Astrocyte (in vitro differentiated cells and primary cell): ENCODE measurements around the gene CPNE2. TPM values are rescaled to one million over a fixed set of nuclear protein-coding genes. Genes with fewer than 3 reads are reported as not detected.
"Not testable (repeated sequence)": the region's sequence is repeated elsewhere in the genome, so short reads cannot be mapped to it uniquely, and the experiment has no call there.

Experiments
- DNase-seq: peaks from one replicate; pipeline ENCODE4 v3.0.0-alpha.2; 2010; ENCODE audit warnings: low read depth
- FAIRE-seq: peaks from 2 replicates; lab custom pipeline; 2011; peaks lifted over from hg19 to GRCh38; lab: Jason Lieb, UNC
- H2AFZ ChIP-seq: 2 replicates; pipeline ENCODE4 v1.6.0; 2012; ENCODE audit warnings: low read depth, low read length, inconsistent platforms
- H3K27ac ChIP-seq: 2 replicates; pipeline ENCODE4 v1.5.1; 2011; ENCODE audit warnings: low read depth, low read length, inconsistent platforms
- H3K27me3 ChIP-seq: 2 replicates; pipeline ENCODE4 v1.6.0; 2011; ENCODE audit warnings: low read length, inconsistent platforms; ENCODE audit not compliant: insufficient read depth
- H3K36me3 ChIP-seq: 2 replicates; pipeline ENCODE4 v1.5.1; 2011; ENCODE audit warnings: low read length, inconsistent platforms; ENCODE audit not compliant: insufficient read depth
- H3K4me1 ChIP-seq: 2 replicates; pipeline ENCODE4 v1.5.1; 2011; ENCODE audit warnings: low read length, inconsistent platforms; ENCODE audit not compliant: insufficient read depth
- H3K4me2 ChIP-seq: 2 replicates; pipeline ENCODE4 v1.6.0; 2012; ENCODE audit warnings: low read length, inconsistent platforms
- H3K4me3 ChIP-seq: 2 replicates; pipeline ENCODE4 v1.5.1; 2011; ENCODE audit warnings: low read depth, mild to moderate bottlenecking, low read length, inconsistent platforms; ENCODE audit not compliant: insufficient read depth
- H3K79me2 ChIP-seq: 2 replicates; pipeline ENCODE4 v1.6.0; 2012; ENCODE audit warnings: mild to moderate bottlenecking, low read length, inconsistent platforms; ENCODE audit not compliant: insufficient read depth
- H3K9ac ChIP-seq: 2 replicates; pipeline ENCODE4 v1.6.0; 2012; ENCODE audit warnings: mild to moderate bottlenecking, low read length, inconsistent platforms
- H3K9me3 ChIP-seq: 2 replicates; pipeline ENCODE4 v1.5.1; 2012; ENCODE audit warnings: low read depth, mild to moderate bottlenecking, low read length, inconsistent platforms; ENCODE audit not compliant: insufficient read depth
- H4K20me1 ChIP-seq: 2 replicates; pipeline ENCODE4 v1.6.0; 2012; ENCODE audit warnings: low read length, inconsistent platforms; ENCODE audit not compliant: insufficient read depth
- H3K27ac Mint-ChIP-seq: one replicate; pipeline ENCODE4 v1.8.0; 2021; ENCODE audit warnings: mild to moderate bottlenecking, mixed read lengths; ENCODE audit not compliant: unreplicated experiment
- H3K27me3 Mint-ChIP-seq: one replicate; pipeline ENCODE4 v1.8.0; 2021; ENCODE audit warnings: low read depth, mixed read lengths; ENCODE audit not compliant: unreplicated experiment
- H3K36me3 Mint-ChIP-seq: one replicate; pipeline ENCODE4 v1.8.0; 2021; ENCODE audit warnings: low read depth, mixed read lengths; ENCODE audit not compliant: unreplicated experiment
- H3K4me1 Mint-ChIP-seq: one replicate; pipeline ENCODE4 v1.8.0; 2021; ENCODE audit warnings: low read depth, mixed read lengths; ENCODE audit not compliant: unreplicated experiment
- H3K4me3 Mint-ChIP-seq: one replicate; pipeline ENCODE4 v1.8.0; 2021; ENCODE audit warnings: mild to moderate bottlenecking, moderate library complexity, mixed read lengths; ENCODE audit not compliant: unreplicated experiment
- H3K9me3 Mint-ChIP-seq: one replicate; pipeline ENCODE4 v1.8.0; 2021; ENCODE audit warnings: mild to moderate bottlenecking, mixed read lengths; ENCODE audit not compliant: unreplicated experiment
- EZH2 ChIP-seq: IDR thresholded peaks from 2 replicates; pipeline ENCODE4 v1.6.1; 2012; ENCODE audit warnings: mild to moderate bottlenecking, low read length, inconsistent platforms; ENCODE audit not compliant: insufficient read depth
- total RNA-seq: library from RNA; stranded (reverse); gene quantifications from 2 replicates; pipeline ENCODE4 v1.2.1, GENCODE V29; 2021
- TF ChIP-seq, protein P1 (sequence below): IDR thresholded peaks from 2 replicates; pipeline ENCODE4 v1.5.1; 2011; ENCODE audit warnings: low read depth, mild to moderate bottlenecking, inconsistent platforms, low read length, moderate library complexity; ENCODE audit not compliant: insufficient read depth

Gene CPNE2
- total RNA-seq, 1 donor from 2014 or later: 19.3 TPM

GRCh38 chr16:57069635-57070370 is 22.6 kb upstream of the CPNE2 start:
- FAIRE-seq (no peak), DNase-seq (no peak)
- Histone ChIP-seq H3K9me3 (no peaks in the 10 kb centered on the region), H3K4me3 (no peak overlapping the region), H3K79me2 (no peaks in the 10 kb centered on the region), H3K27ac (no peak overlapping the region), H3K36me3 (no peaks in the 10 kb centered on the region), H3K4me1 (peaks cover 5% of the 10 kb centered on the region), H3K27me3 (no peaks in the 10 kb centered on the region), H3K9ac (no peak overlapping the region), H4K20me1 (no peaks in the 10 kb centered on the region), H2AFZ (no peak overlapping the region), H3K4me2 (no peak overlapping the region)
- Mint-ChIP-seq H3K27ac (no peak overlapping the region), H3K36me3 (peaks cover 14% of the 10 kb centered on the region), H3K27me3 (peaks cover 18% of the 10 kb centered on the region), H3K4me1 (peaks cover 6% of the 10 kb centered on the region), H3K4me3 (no peak overlapping the region), H3K9me3 (peaks cover 1% of the 10 kb centered on the region)
- TF ChIP-seq, protein P1, sequence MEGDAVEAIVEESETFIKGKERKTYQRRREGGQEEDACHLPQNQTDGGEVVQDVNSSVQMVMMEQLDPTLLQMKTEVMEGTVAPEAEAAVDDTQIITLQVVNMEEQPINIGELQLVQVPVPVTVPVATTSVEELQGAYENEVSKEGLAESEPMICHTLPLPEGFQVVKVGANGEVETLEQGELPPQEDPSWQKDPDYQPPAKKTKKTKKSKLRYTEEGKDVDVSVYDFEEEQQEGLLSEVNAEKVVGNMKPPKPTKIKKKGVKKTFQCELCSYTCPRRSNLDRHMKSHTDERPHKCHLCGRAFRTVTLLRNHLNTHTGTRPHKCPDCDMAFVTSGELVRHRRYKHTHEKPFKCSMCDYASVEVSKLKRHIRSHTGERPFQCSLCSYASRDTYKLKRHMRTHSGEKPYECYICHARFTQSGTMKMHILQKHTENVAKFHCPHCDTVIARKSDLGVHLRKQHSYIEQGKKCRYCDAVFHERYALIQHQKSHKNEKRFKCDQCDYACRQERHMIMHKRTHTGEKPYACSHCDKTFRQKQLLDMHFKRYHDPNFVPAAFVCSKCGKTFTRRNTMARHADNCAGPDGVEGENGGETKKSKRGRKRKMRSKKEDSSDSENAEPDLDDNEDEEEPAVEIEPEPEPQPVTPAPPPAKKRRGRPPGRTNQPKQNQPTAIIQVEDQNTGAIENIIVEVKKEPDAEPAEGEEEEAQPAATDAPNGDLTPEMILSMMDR: no peak
- no peak for TF ChIP-seq EZH2

GRCh38 chr16:57070424-57070823 is 22.0 kb upstream of the CPNE2 start:
- H3K9ac ChIP-seq: no peak overlapping the region
- peaks cover 18% of the 10 kb centered on the region for H3K27me3 Mint-ChIP-seq
- peaks cover 6% of the 10 kb centered on the region for H3K4me1 Mint-ChIP-seq
- H3K79me2 ChIP-seq: no peaks in the 10 kb centered on the region
- peaks cover 1% of the 10 kb centered on the region for H3K9me3 Mint-ChIP-seq
- no peaks in the 10 kb centered on the region for H3K9me3 ChIP-seq
- no peaks in the 10 kb centered on the region for H3K36me3 ChIP-seq
- no peak for TF ChIP-seq EZH2
- TF ChIP-seq, protein P1: no peak
- H3K27ac ChIP-seq: no peak overlapping the region
- H3K36me3 Mint-ChIP-seq: peaks cover 14% of the 10 kb centered on the region
- H4K20me1 ChIP-seq: no peaks in the 10 kb centered on the region
- H3K27ac Mint-ChIP-seq: no peak overlapping the region
- no peak overlapping the region for H3K4me3 Mint-ChIP-seq
- DNase-seq: no peak
- no peak overlapping the region for H2AFZ ChIP-seq
- no peaks in the 10 kb centered on the region for H3K27me3 ChIP-seq
- peaks cover 5% of the 10 kb centered on the region for H3K4me1 ChIP-seq
- no peak for FAIRE-seq
- H3K4me2 ChIP-seq: no peak overlapping the region
- H3K4me3 ChIP-seq: no peak overlapping the region

- not testable (repeated sequence) for H3K36me3 ChIP-seq, H4K20me1 ChIP-seq, H3K4me1 ChIP-seq, H3K4me3 Mint-ChIP-seq, DNase-seq, H3K9me3 Mint-ChIP-seq, H3K27ac ChIP-seq, H3K9me3 ChIP-seq, H2AFZ ChIP-seq, H3K9ac ChIP-seq, H3K4me2 ChIP-seq, H3K79me2 ChIP-seq, H3K4me1 Mint-ChIP-seq, H3K27me3 ChIP-seq, H3K4me3 ChIP-seq, H3K27ac Mint-ChIP-seq, FAIRE-seq
- Mint-ChIP-seq H3K27me3 (peaks cover 18% of the 10 kb centered on the region), H3K36me3 (peaks cover 13% of the 10 kb centered on the region)
Measured at GRCh38 chr16:57071081-57071732, 21.2 kb upstream of the CPNE2 start.
